ENCODE results near the gene ZNF628.

ZNF628 gene

GRCh38 chr19:55436847-55437246 is 39.6 kb upstream of the ZNF628 start:
- TF ChIP-seq, protein P1, sequence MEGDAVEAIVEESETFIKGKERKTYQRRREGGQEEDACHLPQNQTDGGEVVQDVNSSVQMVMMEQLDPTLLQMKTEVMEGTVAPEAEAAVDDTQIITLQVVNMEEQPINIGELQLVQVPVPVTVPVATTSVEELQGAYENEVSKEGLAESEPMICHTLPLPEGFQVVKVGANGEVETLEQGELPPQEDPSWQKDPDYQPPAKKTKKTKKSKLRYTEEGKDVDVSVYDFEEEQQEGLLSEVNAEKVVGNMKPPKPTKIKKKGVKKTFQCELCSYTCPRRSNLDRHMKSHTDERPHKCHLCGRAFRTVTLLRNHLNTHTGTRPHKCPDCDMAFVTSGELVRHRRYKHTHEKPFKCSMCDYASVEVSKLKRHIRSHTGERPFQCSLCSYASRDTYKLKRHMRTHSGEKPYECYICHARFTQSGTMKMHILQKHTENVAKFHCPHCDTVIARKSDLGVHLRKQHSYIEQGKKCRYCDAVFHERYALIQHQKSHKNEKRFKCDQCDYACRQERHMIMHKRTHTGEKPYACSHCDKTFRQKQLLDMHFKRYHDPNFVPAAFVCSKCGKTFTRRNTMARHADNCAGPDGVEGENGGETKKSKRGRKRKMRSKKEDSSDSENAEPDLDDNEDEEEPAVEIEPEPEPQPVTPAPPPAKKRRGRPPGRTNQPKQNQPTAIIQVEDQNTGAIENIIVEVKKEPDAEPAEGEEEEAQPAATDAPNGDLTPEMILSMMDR (IDR thresholded peaks at IDR 0.05; ENCODE audit: control insufficient read depth, insufficient read depth, low read depth, low read length, missing control alignments), result no peak
- no peak overlapping the region for H3K4me3 ChIP-seq (ENCODE audit: control insufficient read depth, low read depth, low read length)
- DNase-seq (ENCODE audit: low read depth), result no peak

DNA sequence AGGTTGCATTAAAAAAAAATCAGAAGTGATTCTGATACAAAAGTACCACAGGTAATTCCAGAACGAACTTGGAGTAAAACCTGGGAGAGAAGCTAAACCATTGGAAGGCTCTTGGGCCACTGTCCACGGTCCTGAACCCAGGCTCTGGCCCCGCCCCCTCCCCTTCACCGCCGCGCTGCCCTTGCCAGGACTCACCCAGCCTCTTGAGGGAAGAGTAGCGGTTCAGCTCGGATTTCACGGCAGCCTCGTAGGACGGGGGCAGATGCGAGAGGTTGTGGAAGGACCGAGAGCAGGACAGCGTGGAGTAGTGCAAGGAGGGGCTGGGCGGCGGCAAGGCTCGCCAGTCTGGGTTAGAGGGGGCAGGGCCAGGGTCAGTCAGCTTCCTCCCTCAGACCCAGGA is 39.0 kb upstream of the ZNF628 start:
- TF ChIP-seq, protein P1 (IDR thresholded peaks at IDR 0.05; ENCODE audit: control insufficient read depth, insufficient read depth, low read depth, low read length, missing control alignments), result no peak
- DNase-seq (ENCODE audit: low read depth), result no peak
- no peak overlapping the region for H3K4me3 ChIP-seq (ENCODE audit: control insufficient read depth, low read depth, low read length)

DNA sequence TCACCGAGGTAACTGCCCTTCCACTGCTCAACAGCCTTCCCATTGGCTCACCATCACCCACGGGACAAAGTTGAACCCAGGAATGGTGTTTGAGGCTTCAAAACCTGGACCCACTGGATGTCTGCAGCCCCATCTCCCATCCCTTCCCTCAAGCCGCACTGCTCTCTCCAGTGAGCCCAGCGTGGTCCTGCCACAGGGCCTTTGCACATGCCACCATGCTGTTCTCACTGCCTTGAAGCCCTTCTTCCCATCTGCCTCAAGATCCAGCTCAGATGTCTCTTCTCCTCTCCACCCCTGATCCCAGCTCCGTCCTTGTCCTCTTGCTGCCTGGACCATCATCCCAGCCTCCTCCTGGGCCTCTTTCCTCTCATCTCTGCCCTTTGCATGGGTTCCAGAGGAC is 37.4 kb upstream of the ZNF628 start:
- TF ChIP-seq, protein P1 (IDR thresholded peaks at IDR 0.05; ENCODE audit: control insufficient read depth, insufficient read depth, low read depth, low read length, missing control alignments), result no peak
- no peak overlapping the region for H3K4me3 ChIP-seq (ENCODE audit: control insufficient read depth, low read depth, low read length)
- DNase-seq (ENCODE audit: low read depth), result no peak

DNA sequence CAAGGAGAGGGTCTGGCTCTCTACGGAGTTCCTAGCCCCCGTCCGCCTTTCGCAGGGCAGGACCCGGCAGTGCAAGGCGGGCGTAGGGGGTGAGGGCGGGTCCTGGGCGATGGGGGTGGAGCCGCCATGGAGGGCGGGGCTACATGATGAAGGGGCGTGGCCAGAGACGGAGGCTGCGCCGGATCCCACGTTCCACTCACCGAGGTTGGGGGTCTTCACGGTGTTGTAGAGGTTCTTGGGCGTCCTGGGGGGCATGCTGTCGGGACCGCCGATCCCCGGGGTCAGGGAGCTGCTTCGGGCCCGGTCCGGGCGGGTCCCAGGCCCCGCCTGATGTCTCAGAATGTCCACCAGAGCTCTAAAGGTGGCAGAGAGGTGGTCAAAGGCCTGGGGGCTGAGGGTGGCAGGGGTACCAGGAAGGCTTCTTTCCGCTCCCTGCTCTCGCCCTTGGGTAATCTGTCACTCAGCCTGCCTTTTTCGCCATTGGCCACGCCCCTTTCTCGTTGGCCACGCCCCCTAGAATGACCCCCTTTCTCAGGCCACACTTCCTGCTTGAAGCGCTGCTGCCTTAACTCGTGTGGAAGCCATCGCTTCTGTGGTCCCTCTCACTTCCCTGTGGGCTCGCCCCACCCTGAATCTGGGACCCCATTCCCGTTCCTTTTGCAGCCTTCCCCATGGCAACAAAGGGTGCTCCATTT is 35.9 kb upstream of the ZNF628 start:
- no peak overlapping the region for H3K4me3 ChIP-seq (ENCODE audit: control insufficient read depth, low read depth, low read length)
- TF ChIP-seq, protein P1 (IDR thresholded peaks at IDR 0.05; ENCODE audit: control insufficient read depth, insufficient read depth, low read depth, low read length, missing control alignments), result no peak
- no peak for DNase-seq (ENCODE audit: low read depth)

DNA sequence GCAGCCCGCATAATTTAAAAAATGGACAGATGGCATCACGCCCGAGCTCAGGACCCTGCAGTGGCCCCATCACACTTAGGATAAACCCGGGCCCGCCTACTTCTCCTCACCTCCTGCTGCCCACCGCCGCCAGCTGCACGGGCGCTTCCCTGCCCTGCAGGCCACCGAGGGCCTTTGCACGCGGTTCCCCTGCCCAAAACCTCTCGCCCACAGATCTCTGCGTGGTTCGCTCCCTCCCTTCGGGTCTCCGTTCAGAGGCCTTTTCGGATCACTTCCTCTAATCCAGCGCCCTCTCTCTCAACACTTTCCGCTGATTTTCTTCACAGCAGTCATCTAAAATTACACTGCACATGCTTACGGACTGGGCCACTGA is 35.1 kb upstream of the ZNF628 start:
- H3K4me3 ChIP-seq (ENCODE audit: control insufficient read depth, low read depth, low read length), result no peak overlapping the region
- no peak for DNase-seq (ENCODE audit: low read depth)
- TF ChIP-seq, protein P1 (IDR thresholded peaks at IDR 0.05; ENCODE audit: control insufficient read depth, insufficient read depth, low read depth, low read length, missing control alignments), result no peak

DNA sequence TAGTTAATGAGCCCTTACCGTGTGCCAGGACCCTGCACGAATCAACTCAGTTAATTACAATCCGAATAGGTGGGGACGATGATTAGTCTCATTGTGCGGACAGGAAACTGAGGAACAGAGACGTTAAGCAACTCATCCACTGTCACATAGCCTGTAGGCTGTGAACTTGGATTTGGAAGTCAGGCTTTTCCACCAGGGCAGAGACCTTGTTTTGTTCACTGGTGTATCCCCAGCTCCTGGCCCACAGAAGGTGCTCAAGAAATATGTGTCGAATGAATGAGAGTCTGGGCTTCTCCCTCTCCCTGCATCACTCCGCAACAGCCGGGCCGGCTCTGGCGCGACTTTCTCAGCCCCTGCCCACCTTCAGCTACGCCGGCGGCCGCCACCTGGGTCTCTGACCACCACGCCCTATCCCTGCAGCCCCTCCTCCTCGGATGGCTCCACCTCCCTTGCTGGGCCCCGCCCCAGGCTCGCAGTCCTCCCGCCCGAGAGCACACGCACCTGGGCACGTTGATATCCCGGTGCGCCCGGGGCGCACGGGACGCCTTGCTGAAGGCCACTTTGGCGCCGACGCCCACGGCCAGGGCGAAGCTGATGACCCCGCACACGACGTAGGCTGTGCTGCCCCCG is 34.6 kb upstream of the ZNF628 start:
- DNase-seq (ENCODE audit: low read depth), result no peak
- TF ChIP-seq, protein P1 (IDR thresholded peaks at IDR 0.05; ENCODE audit: control insufficient read depth, insufficient read depth, low read depth, low read length, missing control alignments), result no peak
- no peak overlapping the region for H3K4me3 ChIP-seq (ENCODE audit: control insufficient read depth, low read depth, low read length)
